ENCODE data around the gene PBXIP1.
"Not testable (repeated sequence)": the region's sequence is repeated elsewhere in the genome, so short reads cannot be mapped to it uniquely, and the experiment has no call there.

The PBXIP1 gene

GRCh38 chr1:154999571-155000410 lies 43.9 kb upstream of the PBXIP1 start:
- Mint-ChIP-seq H3K4me1 (peaks cover 48% of the 10 kb centered on the region), H3K27ac (peak overlapping the region; percentile 90), H3K36me3 (peaks cover 6% of the 10 kb centered on the region), H3K9me3 (no peaks in the 10 kb centered on the region), H3K4me3 (peak overlapping the region; percentile 92), H3K27me3 (peaks cover 4% of the 10 kb centered on the region)
- peak; percentile 54 for DNase-seq
- CTCF ChIA-PET: interaction anchor here (1.0 to 8.8 kb wide), 18 partner anchors 8 to 440 kb away, joined by 3 to 72 read pairs (median 6); partner anchors contain the start of genes FLAD1, PBXIP1, PMVK and PYGO2

GRCh38 chr1:154998818-154999570 lies 43.1 kb upstream of the PBXIP1 start:
- H3K9me3 Mint-ChIP-seq: no peaks in the 10 kb centered on the region
- H3K27ac Mint-ChIP-seq: peak overlapping the region; percentile 85
- peak; percentile 76 for DNase-seq
- peaks cover 4% of the 10 kb centered on the region for H3K27me3 Mint-ChIP-seq
- H3K4me1 Mint-ChIP-seq: peaks cover 42% of the 10 kb centered on the region
- CTCF ChIA-PET: interaction anchor here (1.0 to 8.8 kb wide), 18 partner anchors 9 to 87 kb away, joined by 3 to 72 read pairs (median 6); partner anchors contain the start of genes CKS1B, FLAD1, PBXIP1 and PMVK
- H3K36me3 Mint-ChIP-seq: peaks cover 4% of the 10 kb centered on the region
- peak overlapping the region; percentile 73 for H3K4me3 Mint-ChIP-seq

- Mint-ChIP-seq H3K9me3 (no peaks in the 10 kb centered on the region), H3K27ac (peak overlapping the region; percentile 62), H3K36me3 (peaks cover under 1% of the 10 kb centered on the region), H3K4me1 (peaks cover 38% of the 10 kb centered on the region), H3K27me3 (peaks cover 4% of the 10 kb centered on the region), H3K4me3 (no peak overlapping the region)
- CTCF ChIA-PET: interaction anchor here (1.0 to 8.8 kb wide), 18 partner anchors 10 to 87 kb away, joined by 3 to 72 read pairs (median 6); partner anchors contain the start of genes CKS1B, FLAD1, PBXIP1 and PMVK
- DNase-seq: no peak
Measured at GRCh38 chr1:154998201-154998780, 42.4 kb upstream of the PBXIP1 start.

GRCh38 chr1:154996966-154997701 lies 41.2 kb upstream of the PBXIP1 start:
- Mint-ChIP-seq H3K36me3 (no peaks in the 10 kb centered on the region), H3K9me3 (no peaks in the 10 kb centered on the region), H3K4me1 (peaks cover 38% of the 10 kb centered on the region), H3K27ac (no peak overlapping the region), H3K27me3 (peaks cover 4% of the 10 kb centered on the region), H3K4me3 (peak overlapping the region; percentile 21)
- CTCF ChIA-PET: interaction anchor here (0.9 to 8.8 kb wide), 11 partner anchors 12 to 47 kb away, joined by 3 to 72 read pairs (median 6); partner anchors contain the start of genes CKS1B, FLAD1, PBXIP1 and PYGO2
- DNase-seq: no peak

- H3K4me3 Mint-ChIP-seq, H3K9me3 Mint-ChIP-seq, H3K36me3 Mint-ChIP-seq, H3K27ac Mint-ChIP-seq, H3K27me3 Mint-ChIP-seq: not testable (repeated sequence)
- CTCF ChIA-PET: interaction anchor here (1.0 to 8.8 kb wide), 9 partner anchors 11 to 117 kb away, joined by 3 to 72 read pairs (median 5); partner anchors contain the start of genes FLAD1 and PYGO2
- DNase-seq: peak; percentile 46
- peaks cover 38% of the 10 kb centered on the region for H3K4me1 Mint-ChIP-seq
Measured at GRCh38 chr1:154995301-154995983, 39.5 kb upstream of the PBXIP1 start.

GRCh38 chr1:154994591-154994990 lies 38.7 kb upstream of the PBXIP1 start:
- DNase-seq: no peak
- H3K4me1 Mint-ChIP-seq: peaks cover 32% of the 10 kb centered on the region
- no peak overlapping the region for H3K4me3 Mint-ChIP-seq
- CTCF ChIA-PET: interaction anchor here (0.6 to 8.8 kb wide), 10 partner anchors 10 to 212 kb away, joined by 3 to 72 read pairs (median 4); partner anchors contain the start of genes FLAD1, PBXIP1 and PYGO2
- H3K27ac Mint-ChIP-seq: no peak overlapping the region
- H3K36me3 Mint-ChIP-seq: peaks cover 2% of the 10 kb centered on the region
- peaks cover 4% of the 10 kb centered on the region for H3K27me3 Mint-ChIP-seq
- H3K9me3 Mint-ChIP-seq: no peaks in the 10 kb centered on the region

GRCh38 chr1:154994269-154994587 lies 38.3 kb upstream of the PBXIP1 start:
- peaks cover 4% of the 10 kb centered on the region for H3K36me3 Mint-ChIP-seq
- H3K9me3 Mint-ChIP-seq: no peaks in the 10 kb centered on the region
- DNase-seq: no peak
- peaks cover 4% of the 10 kb centered on the region for H3K27me3 Mint-ChIP-seq
- CTCF ChIA-PET: interaction anchor here (0.6 to 8.8 kb wide), 10 partner anchors 10 to 213 kb away, joined by 3 to 72 read pairs (median 3); partner anchors contain the start of genes FLAD1 and PBXIP1
- H3K27ac Mint-ChIP-seq: no peak overlapping the region
- H3K4me3 Mint-ChIP-seq: no peak overlapping the region
- H3K4me1 Mint-ChIP-seq: peaks cover 30% of the 10 kb centered on the region

GRCh38 chr1:154993572-154994268 lies 37.8 kb upstream of the PBXIP1 start, which contains the start of gene LENEP:
Gene LENEP (plus strand): TSS chr1:154993586. CDS start chr1:154993608, 22 bp downstream.
- CTCF ChIA-PET: interaction anchor here (0.6 to 8.8 kb wide), 10 partner anchors 10 to 213 kb away, joined by 3 to 72 read pairs (median 4); partner anchors contain the start of genes FLAD1 and PBXIP1
- H3K9me3 Mint-ChIP-seq: no peaks in the 10 kb centered on the region
- DNase-seq: no peak
- peaks cover 8% of the 10 kb centered on the region for H3K36me3 Mint-ChIP-seq
- no peak within 1 kb of the TSS for H3K27ac Mint-ChIP-seq
- peaks cover 28% of the 10 kb centered on the region for H3K4me1 Mint-ChIP-seq
- H3K4me3 Mint-ChIP-seq: no peak within 1 kb of the TSS
- no peaks in the 10 kb centered on the region for H3K27me3 Mint-ChIP-seq

GRCh38 chr1:154992721-154993571 lies 37.0 kb upstream of the PBXIP1 start:
- no peak overlapping the region for H3K27ac Mint-ChIP-seq
- no peaks in the 10 kb centered on the region for H3K27me3 Mint-ChIP-seq
- no peak overlapping the region for H3K4me3 Mint-ChIP-seq
- peaks cover 27% of the 10 kb centered on the region for H3K4me1 Mint-ChIP-seq
- CTCF ChIA-PET: interaction anchor here (1.1 to 8.8 kb wide), 5 partner anchors 9 to 214 kb away, joined by 3 to 72 read pairs (median 6); partner anchors contain the start of gene FLAD1
- no peaks in the 10 kb centered on the region for H3K9me3 Mint-ChIP-seq
- peaks cover 14% of the 10 kb centered on the region for H3K36me3 Mint-ChIP-seq
- no peak for DNase-seq

GRCh38 chr1:154990276-154990675 lies 34.4 kb upstream of the PBXIP1 start:
- Mint-ChIP-seq H3K4me3 (no peak overlapping the region), H3K27ac (no peak overlapping the region), H3K27me3 (no peaks in the 10 kb centered on the region), H3K36me3 (peaks cover 15% of the 10 kb centered on the region), H3K4me1 (peaks cover 15% of the 10 kb centered on the region), H3K9me3 (no peaks in the 10 kb centered on the region)
- CTCF ChIA-PET: interaction anchor here (1.0 to 1.4 kb wide), 2 partner anchors 27 to 83 kb away, joined by 3 to 4 read pairs; no protein-coding TSS in a partner anchor
- no peak for DNase-seq

GRCh38 chr1:154989195-154989860 lies 33.4 kb upstream of the PBXIP1 start:
- H3K27ac Mint-ChIP-seq: no peak overlapping the region

More at GRCh38 chr1:154989195-154989860, 33.4 kb upstream of the PBXIP1 start:
- no peaks in the 10 kb centered on the region for H3K27me3 Mint-ChIP-seq
- H3K36me3 Mint-ChIP-seq: peaks cover 15% of the 10 kb centered on the region
- peaks cover 18% of the 10 kb centered on the region for H3K4me1 Mint-ChIP-seq
- no peak for DNase-seq
- H3K9me3 Mint-ChIP-seq: no peaks in the 10 kb centered on the region
- no peak overlapping the region for H3K4me3 Mint-ChIP-seq
- CTCF ChIA-PET: interaction anchor here (1.4 to 2.5 kb wide), 2 partner anchors 11 to 28 kb away, joined by 4 to 15 read pairs; no protein-coding TSS in a partner anchor
